Ovary (tissue), 3 donors: Measurements from ENCODE around the gene POU6F2.

Experiments
- EP300 ChIP-seq: sonication (generic); formaldehyde crosslinking; IDR thresholded peaks from one replicate; pipeline ENCODE4 v1.6.1; 2017; ENCODE audit warnings: antibody characterized with exemption
- POLR2A ChIP-seq: fragments of 450-650 bp; IDR thresholded peaks from one replicate; pipeline ENCODE4 v1.6.1; 2017; ENCODE audit warnings: antibody characterized with exemption, mild to moderate bottlenecking, moderate library complexity
- TF ChIP-seq, protein P1 (sequence below), 3 donors: fragments of 450-650 bp in 2 of 3; fragments of 200-600 bp in 1 of 3; IDR thresholded peaks; one replicate each; pipeline versions ENCODE4 v1.5.1 to v1.8.0; 2016 to 2022; ENCODE audit warnings: antibody characterized with exemption in 3 of 3, mild to moderate bottlenecking in 1 of 3
- donor health status: DM: no; HTN: no; CAD: no.

DNA sequence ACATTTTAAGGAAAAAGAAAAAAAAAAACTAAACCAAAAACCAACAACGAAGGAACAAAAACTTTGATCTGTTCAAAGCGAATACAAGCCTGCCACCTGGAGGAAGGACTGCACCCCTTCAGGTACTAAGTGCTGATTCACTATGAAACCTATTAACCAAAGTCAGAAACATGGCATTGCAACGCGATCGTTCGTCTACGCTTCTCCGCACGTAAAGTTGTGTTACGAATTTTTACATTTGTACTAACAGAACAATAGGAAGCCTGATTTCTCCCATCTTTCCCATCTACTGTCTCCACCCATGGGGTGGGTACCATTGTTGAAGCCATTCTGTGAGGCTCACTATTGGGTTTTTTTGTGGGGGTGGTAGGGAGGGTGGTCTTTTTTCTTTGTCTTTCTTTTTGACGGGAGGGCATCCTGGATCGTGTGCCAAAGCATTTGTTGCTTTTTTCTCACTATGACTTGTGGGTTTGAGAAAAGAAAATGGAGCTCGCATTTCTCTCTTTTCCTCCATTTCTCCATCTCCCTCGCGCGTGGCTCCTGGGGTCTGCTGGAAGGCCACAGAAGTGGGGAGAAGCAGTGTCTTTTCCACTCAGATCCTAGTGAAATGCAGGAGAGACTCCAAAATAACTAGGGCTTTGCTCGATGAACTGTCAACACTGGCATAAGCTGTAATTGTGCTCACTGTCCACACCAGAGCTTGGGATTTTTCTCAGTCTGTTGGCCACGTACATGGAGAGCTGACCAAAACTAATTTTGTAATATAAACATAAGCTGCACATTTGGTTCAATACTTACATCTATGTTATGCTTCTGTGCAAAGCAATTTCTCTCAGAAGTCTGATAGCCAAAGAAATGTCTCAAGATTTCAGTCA, 487.6 kb downstream of the POU6F2 start:
- TF ChIP-seq, protein P1, sequence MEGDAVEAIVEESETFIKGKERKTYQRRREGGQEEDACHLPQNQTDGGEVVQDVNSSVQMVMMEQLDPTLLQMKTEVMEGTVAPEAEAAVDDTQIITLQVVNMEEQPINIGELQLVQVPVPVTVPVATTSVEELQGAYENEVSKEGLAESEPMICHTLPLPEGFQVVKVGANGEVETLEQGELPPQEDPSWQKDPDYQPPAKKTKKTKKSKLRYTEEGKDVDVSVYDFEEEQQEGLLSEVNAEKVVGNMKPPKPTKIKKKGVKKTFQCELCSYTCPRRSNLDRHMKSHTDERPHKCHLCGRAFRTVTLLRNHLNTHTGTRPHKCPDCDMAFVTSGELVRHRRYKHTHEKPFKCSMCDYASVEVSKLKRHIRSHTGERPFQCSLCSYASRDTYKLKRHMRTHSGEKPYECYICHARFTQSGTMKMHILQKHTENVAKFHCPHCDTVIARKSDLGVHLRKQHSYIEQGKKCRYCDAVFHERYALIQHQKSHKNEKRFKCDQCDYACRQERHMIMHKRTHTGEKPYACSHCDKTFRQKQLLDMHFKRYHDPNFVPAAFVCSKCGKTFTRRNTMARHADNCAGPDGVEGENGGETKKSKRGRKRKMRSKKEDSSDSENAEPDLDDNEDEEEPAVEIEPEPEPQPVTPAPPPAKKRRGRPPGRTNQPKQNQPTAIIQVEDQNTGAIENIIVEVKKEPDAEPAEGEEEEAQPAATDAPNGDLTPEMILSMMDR (IDR thresholded peaks at IDR 0.05) = peak; percentile 8 to 53 (median 31)
- TF ChIP-seq POLR2A = no peak
- no peak for TF ChIP-seq EP300
